D721Med (cell line): Measurements from ENCODE around the gene SHC2.
"Not testable (repeated sequence)": the region's sequence is repeated elsewhere in the genome, so short reads cannot be mapped to it uniquely, and the experiment has no call there.

Experiments
- DNase-seq: peaks from one replicate; pipeline ENCODE4 v3.0.0; 2011; ENCODE audit warnings: low spot score; ENCODE audit not compliant: insufficient read length
- FAIRE-seq: peaks from 2 replicates; lab custom pipeline; 2011; peaks lifted over from hg19 to GRCh38; lab: Jason Lieb, UNC
- TF ChIP-seq, protein P1 (sequence below): IDR thresholded peaks from 2 replicates; pipeline ENCODE4 v1.5.1; 2012; ENCODE audit warnings: mild to moderate bottlenecking, control low read depth; ENCODE audit not compliant: insufficient read depth; ENCODE audit errors: missing control alignments

The SHC2 gene

DNA sequence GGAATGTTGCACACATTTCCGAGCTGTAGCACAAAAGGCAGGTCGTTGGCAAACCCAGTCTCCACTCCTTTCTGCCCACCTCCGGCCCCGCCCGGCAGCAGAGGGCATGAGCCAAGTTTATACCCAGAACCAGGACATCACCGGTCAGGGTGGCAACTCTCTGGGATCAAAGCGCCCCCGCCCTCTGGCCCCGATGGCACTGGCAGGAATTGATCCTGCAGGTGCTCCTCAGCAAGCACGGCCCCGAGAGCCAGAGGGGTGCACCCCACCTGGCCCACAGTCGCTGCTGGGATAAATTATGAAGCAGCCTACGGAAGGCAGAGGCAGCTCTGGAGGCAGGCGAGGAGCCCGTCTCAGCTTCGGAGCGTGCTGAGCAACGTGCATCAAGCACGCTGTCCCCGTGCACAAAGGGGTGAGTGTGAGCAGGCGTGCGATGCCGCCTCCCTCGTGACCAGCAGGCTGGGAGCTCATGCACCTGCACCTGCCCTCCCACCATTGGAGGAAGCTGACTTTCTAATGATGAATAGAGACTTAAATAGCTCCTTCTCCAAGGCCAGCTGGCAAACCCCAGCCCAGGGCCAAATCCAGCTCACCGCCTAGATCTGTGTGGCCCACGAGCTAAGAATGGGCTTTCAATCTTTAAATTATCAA lies 25.7 kb downstream of the SHC2 start:
- DNase-seq (no peak), FAIRE-seq (no peak)
- TF ChIP-seq, protein P1, sequence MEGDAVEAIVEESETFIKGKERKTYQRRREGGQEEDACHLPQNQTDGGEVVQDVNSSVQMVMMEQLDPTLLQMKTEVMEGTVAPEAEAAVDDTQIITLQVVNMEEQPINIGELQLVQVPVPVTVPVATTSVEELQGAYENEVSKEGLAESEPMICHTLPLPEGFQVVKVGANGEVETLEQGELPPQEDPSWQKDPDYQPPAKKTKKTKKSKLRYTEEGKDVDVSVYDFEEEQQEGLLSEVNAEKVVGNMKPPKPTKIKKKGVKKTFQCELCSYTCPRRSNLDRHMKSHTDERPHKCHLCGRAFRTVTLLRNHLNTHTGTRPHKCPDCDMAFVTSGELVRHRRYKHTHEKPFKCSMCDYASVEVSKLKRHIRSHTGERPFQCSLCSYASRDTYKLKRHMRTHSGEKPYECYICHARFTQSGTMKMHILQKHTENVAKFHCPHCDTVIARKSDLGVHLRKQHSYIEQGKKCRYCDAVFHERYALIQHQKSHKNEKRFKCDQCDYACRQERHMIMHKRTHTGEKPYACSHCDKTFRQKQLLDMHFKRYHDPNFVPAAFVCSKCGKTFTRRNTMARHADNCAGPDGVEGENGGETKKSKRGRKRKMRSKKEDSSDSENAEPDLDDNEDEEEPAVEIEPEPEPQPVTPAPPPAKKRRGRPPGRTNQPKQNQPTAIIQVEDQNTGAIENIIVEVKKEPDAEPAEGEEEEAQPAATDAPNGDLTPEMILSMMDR, result no peak

DNA sequence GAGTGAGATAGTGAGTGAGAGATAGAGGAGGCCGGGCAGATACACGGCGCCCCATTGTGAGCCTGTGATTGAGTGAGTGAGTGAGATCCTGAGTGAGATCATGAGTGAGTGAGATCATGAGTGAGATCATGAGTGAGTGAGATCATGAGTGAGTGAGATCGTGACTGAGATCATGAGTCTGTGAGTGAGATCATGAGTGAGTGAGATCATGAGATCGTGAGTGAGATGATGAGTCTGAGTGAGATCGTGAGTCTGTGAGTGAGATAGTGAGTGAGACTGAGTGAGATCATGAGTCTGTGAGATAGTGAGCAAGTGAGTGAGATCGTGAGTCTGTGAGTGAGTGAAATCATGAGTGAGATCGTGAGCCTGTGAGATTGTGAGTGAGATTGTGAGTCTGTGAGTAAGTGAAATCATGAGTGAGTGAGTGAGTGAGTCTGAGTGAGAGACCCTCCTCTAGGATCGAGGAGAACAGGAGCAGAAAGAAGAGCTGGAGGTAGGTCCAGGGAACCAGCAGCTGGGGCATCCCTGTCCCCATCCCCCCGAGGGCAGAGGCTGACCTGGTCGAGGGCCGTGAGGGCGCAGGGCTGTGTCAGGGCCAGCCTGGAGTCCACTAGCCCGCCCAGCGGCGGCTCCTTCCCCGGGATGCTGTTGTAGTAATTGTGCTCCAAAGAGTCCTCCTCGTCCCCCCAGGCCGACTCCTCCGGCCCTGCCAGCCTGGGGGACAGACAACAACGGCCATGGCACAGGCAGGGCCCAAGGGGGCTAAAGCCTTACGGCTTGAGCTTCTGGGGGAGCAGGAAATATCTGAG lies 26.5 kb downstream of the SHC2 start:
- DNase-seq (no peak), FAIRE-seq (peak; percentile 38)

GRCh38 chr19:430701-431100 lies 30.1 kb downstream of the SHC2 start:
- TF ChIP-seq, protein P1, result no peak
- FAIRE-seq (no peak), DNase-seq (no peak)

More for the DNA sequence above, 26.5 kb downstream of the SHC2 start:
- TF ChIP-seq, protein P1, result no peak

DNA sequence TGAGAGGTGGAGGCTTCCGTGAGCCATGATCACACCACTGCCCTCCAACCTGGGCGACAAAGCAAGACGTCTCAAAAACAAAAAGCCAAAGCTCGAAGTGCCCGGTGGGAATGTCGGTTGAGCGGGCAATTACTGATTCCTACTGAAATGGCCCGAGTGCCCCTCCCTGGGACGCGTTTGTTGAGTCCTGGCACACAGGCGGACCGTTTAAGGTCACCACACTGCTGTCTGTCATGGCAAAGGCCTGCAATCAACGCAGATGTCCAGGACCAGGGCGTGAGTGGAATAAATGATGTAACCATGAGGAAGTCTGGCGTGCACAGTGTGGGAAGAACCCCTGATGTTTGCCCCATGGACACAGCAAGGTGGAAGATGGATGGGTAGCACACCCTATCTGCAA lies 32.7 kb downstream of the SHC2 start:
- TF ChIP-seq, protein P1, result no peak
- no peak for FAIRE-seq

DNA sequence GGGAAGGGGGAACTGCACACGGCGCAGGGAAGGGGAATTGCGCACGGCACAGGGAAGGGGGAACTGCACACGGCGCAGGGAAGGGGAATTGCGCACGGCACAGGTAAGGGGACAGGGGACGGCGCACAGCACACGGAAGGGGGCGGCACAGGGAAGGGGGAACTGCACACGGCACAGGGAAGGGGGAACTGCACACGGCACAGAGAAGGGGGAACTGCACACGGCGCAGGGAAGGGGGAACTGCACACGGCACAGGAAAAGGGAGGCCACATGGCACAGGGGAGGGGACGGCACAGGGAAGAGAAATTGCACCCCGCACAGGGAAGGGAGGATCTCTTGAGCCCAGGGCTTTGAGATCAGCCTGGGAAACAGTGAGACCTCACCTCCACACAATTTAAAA lies 33.2 kb downstream of the SHC2 start:
- not testable (repeated sequence) for FAIRE-seq

More for the DNA sequence above, 32.7 kb downstream of the SHC2 start:
- DNase-seq, result no peak

DNA sequence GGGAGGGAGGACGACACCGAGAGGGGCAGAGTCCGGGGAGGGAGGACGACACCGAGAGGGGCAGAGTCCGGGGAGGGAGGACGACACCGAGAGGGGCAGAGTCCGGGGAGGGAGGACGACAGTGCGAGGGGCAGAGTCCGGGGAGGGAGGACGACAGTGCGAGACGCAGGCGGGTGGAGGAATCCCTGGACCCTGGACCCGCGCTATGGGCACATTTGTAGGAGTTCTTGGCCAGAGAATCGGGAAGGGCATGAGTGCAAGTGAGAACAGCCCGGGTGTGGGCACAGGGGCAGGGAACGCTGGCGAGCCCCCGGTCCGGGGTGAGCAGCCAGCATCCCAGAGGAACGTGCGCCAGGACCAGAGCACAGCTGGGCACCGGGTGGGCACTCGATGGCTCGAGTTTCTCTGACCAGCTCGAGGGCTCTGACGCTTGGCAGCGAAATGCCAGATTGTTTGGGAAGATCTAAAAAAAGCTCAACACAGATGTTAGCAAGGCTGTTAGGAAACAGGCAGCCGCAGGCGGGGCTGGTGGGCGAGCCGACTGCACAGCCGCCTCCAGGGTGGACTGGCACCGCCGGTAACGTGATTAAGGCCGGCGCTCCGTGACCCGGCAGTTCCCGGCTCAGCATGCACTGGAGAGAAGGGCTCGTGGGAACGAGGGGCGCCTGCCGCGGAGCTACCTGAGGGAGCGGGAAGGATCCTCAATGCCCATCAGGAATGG lies 33.9 kb downstream of the SHC2 start:
- no peak for FAIRE-seq
- DNase-seq, result no peak

More for the DNA sequence above, 33.2 kb downstream of the SHC2 start:
- DNase-seq, result not testable (repeated sequence)

GRCh38 chr19:425056-425455 lies 35.8 kb downstream of the SHC2 start:
- FAIRE-seq, result no peak
- TF ChIP-seq, protein P1, result no peak

More for the DNA sequence above, 33.9 kb downstream of the SHC2 start:
- TF ChIP-seq, protein P1, result no peak

More at GRCh38 chr19:425056-425455, 35.8 kb downstream of the SHC2 start:
- no peak for DNase-seq
